Astrocyte (in vitro differentiated cells and primary cell): ENCODE data around the gene SOX13. TPM values are rescaled to one million over a fixed set of nuclear protein-coding genes. Genes with fewer than 3 reads are reported as not detected.

ENCODE experiments used
- DNase-seq: peaks from one replicate; pipeline ENCODE4 v3.0.0-alpha.2; 2010; ENCODE audit warnings: low read depth
- FAIRE-seq: peaks from 2 replicates; lab custom pipeline; 2011; peaks lifted over from hg19 to GRCh38; lab: Jason Lieb, UNC
- H2AFZ ChIP-seq: 2 replicates; pipeline ENCODE4 v1.6.0; 2012; ENCODE audit warnings: low read depth, low read length, inconsistent platforms
- H3K27ac ChIP-seq: 2 replicates; pipeline ENCODE4 v1.5.1; 2011; ENCODE audit warnings: low read depth, low read length, inconsistent platforms
- H3K27me3 ChIP-seq: 2 replicates; pipeline ENCODE4 v1.6.0; 2011; ENCODE audit warnings: low read length, inconsistent platforms; ENCODE audit not compliant: insufficient read depth
- H3K36me3 ChIP-seq: 2 replicates; pipeline ENCODE4 v1.5.1; 2011; ENCODE audit warnings: low read length, inconsistent platforms; ENCODE audit not compliant: insufficient read depth
- H3K4me1 ChIP-seq: 2 replicates; pipeline ENCODE4 v1.5.1; 2011; ENCODE audit warnings: low read length, inconsistent platforms; ENCODE audit not compliant: insufficient read depth
- H3K4me2 ChIP-seq: 2 replicates; pipeline ENCODE4 v1.6.0; 2012; ENCODE audit warnings: low read length, inconsistent platforms
- H3K4me3 ChIP-seq: 2 replicates; pipeline ENCODE4 v1.5.1; 2011; ENCODE audit warnings: low read depth, mild to moderate bottlenecking, low read length, inconsistent platforms; ENCODE audit not compliant: insufficient read depth
- H3K79me2 ChIP-seq: 2 replicates; pipeline ENCODE4 v1.6.0; 2012; ENCODE audit warnings: mild to moderate bottlenecking, low read length, inconsistent platforms; ENCODE audit not compliant: insufficient read depth
- H3K9ac ChIP-seq: 2 replicates; pipeline ENCODE4 v1.6.0; 2012; ENCODE audit warnings: mild to moderate bottlenecking, low read length, inconsistent platforms
- H3K9me3 ChIP-seq: 2 replicates; pipeline ENCODE4 v1.5.1; 2012; ENCODE audit warnings: low read depth, mild to moderate bottlenecking, low read length, inconsistent platforms; ENCODE audit not compliant: insufficient read depth
- H4K20me1 ChIP-seq: 2 replicates; pipeline ENCODE4 v1.6.0; 2012; ENCODE audit warnings: low read length, inconsistent platforms; ENCODE audit not compliant: insufficient read depth
- H3K27ac Mint-ChIP-seq: one replicate; pipeline ENCODE4 v1.8.0; 2021; ENCODE audit warnings: mild to moderate bottlenecking, mixed read lengths; ENCODE audit not compliant: unreplicated experiment
- H3K27me3 Mint-ChIP-seq: one replicate; pipeline ENCODE4 v1.8.0; 2021; ENCODE audit warnings: low read depth, mixed read lengths; ENCODE audit not compliant: unreplicated experiment
- H3K36me3 Mint-ChIP-seq: one replicate; pipeline ENCODE4 v1.8.0; 2021; ENCODE audit warnings: low read depth, mixed read lengths; ENCODE audit not compliant: unreplicated experiment
- H3K4me1 Mint-ChIP-seq: one replicate; pipeline ENCODE4 v1.8.0; 2021; ENCODE audit warnings: low read depth, mixed read lengths; ENCODE audit not compliant: unreplicated experiment
- H3K4me3 Mint-ChIP-seq: one replicate; pipeline ENCODE4 v1.8.0; 2021; ENCODE audit warnings: mild to moderate bottlenecking, moderate library complexity, mixed read lengths; ENCODE audit not compliant: unreplicated experiment
- H3K9me3 Mint-ChIP-seq: one replicate; pipeline ENCODE4 v1.8.0; 2021; ENCODE audit warnings: mild to moderate bottlenecking, mixed read lengths; ENCODE audit not compliant: unreplicated experiment
- EZH2 ChIP-seq: IDR thresholded peaks from 2 replicates; pipeline ENCODE4 v1.6.1; 2012; ENCODE audit warnings: mild to moderate bottlenecking, low read length, inconsistent platforms; ENCODE audit not compliant: insufficient read depth
- total RNA-seq: library from RNA; stranded (reverse); gene quantifications from 2 replicates; pipeline ENCODE4 v1.2.1, GENCODE V29; 2021
- TF ChIP-seq, protein P1 (sequence below): IDR thresholded peaks from 2 replicates; pipeline ENCODE4 v1.5.1; 2011; ENCODE audit warnings: low read depth, mild to moderate bottlenecking, inconsistent platforms, low read length, moderate library complexity; ENCODE audit not compliant: insufficient read depth

SOX13 gene
- total RNA-seq, 1 donor from 2014 or later, result 12.4 TPM

DNA sequence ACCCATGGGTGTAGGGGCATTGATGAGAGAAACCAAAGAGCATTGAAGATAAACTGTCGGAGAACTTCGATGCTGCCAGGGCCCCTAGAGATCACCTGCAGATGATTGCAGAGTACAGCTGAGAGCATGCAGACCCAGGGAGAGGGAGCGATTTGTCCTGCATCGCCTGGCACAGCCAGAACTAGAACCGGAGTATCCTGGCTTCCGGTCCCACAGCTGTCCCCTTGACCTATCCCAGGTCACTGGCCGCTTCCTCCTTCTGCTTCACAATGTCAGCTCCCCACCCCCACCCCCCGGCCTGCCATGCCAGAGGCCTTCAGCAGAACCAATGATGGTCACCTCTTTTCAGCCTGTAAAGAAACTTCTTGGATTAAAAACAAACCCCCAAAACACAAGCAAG is 29.2 kb upstream of the SOX13 start:
- H3K9me3 Mint-ChIP-seq, result no peaks in the 10 kb centered on the region

DNA sequence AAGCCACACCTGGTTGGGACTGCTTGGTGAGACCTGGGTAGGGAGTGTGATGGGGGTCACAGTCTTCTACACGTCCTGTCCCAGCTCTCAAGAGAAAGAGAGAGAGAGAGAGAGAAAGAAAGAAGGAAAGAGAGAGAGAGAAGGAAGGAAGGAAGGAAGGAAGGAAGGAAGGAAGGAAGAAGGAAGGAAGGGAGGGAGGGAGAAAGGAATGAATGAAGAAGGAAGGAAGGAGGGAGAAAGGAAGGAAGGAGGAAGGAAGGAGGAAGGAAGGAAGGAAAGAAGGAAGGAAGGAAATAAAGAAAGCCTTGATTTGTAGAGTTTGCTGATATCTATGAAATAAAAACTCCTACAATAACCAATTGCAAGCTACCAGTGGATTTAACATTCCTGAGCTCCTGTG is 28.5 kb upstream of the SOX13 start:
- Histone ChIP-seq H3K36me3 (no peaks in the 10 kb centered on the region), H3K9me3 (no peaks in the 10 kb centered on the region), H3K9ac (no peak overlapping the region), H4K20me1 (no peaks in the 10 kb centered on the region), H3K79me2 (no peaks in the 10 kb centered on the region), H3K27me3 (no peaks in the 10 kb centered on the region), H3K4me1 (peaks cover 8% of the 10 kb centered on the region), H3K27ac (no peak overlapping the region), H3K4me2 (no peak overlapping the region), H3K4me3 (no peak overlapping the region), H2AFZ (no peak overlapping the region)
- no peak for FAIRE-seq
- H3K36me3 Mint-ChIP-seq, result no peaks in the 10 kb centered on the region
- no peak for DNase-seq
- H3K4me3 Mint-ChIP-seq, result no peak overlapping the region
- peaks cover 30% of the 10 kb centered on the region for H3K27me3 Mint-ChIP-seq
- no peak for TF ChIP-seq EZH2
- TF ChIP-seq, protein P1, sequence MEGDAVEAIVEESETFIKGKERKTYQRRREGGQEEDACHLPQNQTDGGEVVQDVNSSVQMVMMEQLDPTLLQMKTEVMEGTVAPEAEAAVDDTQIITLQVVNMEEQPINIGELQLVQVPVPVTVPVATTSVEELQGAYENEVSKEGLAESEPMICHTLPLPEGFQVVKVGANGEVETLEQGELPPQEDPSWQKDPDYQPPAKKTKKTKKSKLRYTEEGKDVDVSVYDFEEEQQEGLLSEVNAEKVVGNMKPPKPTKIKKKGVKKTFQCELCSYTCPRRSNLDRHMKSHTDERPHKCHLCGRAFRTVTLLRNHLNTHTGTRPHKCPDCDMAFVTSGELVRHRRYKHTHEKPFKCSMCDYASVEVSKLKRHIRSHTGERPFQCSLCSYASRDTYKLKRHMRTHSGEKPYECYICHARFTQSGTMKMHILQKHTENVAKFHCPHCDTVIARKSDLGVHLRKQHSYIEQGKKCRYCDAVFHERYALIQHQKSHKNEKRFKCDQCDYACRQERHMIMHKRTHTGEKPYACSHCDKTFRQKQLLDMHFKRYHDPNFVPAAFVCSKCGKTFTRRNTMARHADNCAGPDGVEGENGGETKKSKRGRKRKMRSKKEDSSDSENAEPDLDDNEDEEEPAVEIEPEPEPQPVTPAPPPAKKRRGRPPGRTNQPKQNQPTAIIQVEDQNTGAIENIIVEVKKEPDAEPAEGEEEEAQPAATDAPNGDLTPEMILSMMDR, result no peak
- no peaks in the 10 kb centered on the region for H3K4me1 Mint-ChIP-seq
- no peaks in the 10 kb centered on the region for H3K9me3 Mint-ChIP-seq
- H3K27ac Mint-ChIP-seq, result no peak overlapping the region

More for the DNA sequence above, 29.2 kb upstream of the SOX13 start:
- no peak overlapping the region for H3K4me3 ChIP-seq
- TF ChIP-seq, protein P1, result no peak
- TF ChIP-seq EZH2, result no peak
- no peaks in the 10 kb centered on the region for H4K20me1 ChIP-seq
- Mint-ChIP-seq H3K36me3 (no peaks in the 10 kb centered on the region), H3K4me1 (no peaks in the 10 kb centered on the region), H3K4me3 (no peak overlapping the region), H3K27me3 (peaks cover 34% of the 10 kb centered on the region), H3K27ac (no peak overlapping the region)
- H3K4me1 ChIP-seq, result peaks cover 8% of the 10 kb centered on the region
- FAIRE-seq (no peak), DNase-seq (no peak)
- H3K4me2 ChIP-seq, result no peak overlapping the region
- no peak overlapping the region for H3K27ac ChIP-seq
- H3K79me2 ChIP-seq, result no peaks in the 10 kb centered on the region
- no peaks in the 10 kb centered on the region for H3K36me3 ChIP-seq
- H2AFZ ChIP-seq, result no peak overlapping the region
- H3K27me3 ChIP-seq, result no peaks in the 10 kb centered on the region
- no peak overlapping the region for H3K9ac ChIP-seq
- H3K9me3 ChIP-seq, result no peaks in the 10 kb centered on the region

DNA sequence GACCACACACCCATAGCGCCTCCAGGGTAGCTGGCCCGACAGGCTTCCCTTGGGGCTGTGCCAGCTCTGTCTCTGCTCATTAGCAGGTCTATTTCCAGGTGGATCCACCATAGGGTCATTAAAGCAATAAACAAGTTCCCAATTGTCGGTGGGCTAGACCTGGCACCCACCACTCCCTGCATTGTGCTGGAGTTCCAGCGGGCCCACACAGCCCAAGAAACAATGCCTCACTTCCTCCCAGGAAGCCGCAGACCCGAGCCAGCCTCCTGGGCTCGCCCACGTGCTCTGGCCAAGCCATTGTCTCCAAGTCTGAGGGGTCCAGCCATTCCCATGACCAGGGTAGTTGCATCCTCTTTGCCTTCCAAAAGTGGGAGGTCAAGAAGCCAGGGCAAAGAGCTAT is 27.5 kb upstream of the SOX13 start:
- H3K36me3 ChIP-seq, result no peaks in the 10 kb centered on the region
- H3K27me3 ChIP-seq, result no peaks in the 10 kb centered on the region
- Mint-ChIP-seq H3K4me3 (no peak overlapping the region), H3K27me3 (peaks cover 29% of the 10 kb centered on the region), H3K27ac (no peak overlapping the region), H3K36me3 (no peaks in the 10 kb centered on the region), H3K4me1 (no peaks in the 10 kb centered on the region), H3K9me3 (no peaks in the 10 kb centered on the region)
- FAIRE-seq (no peak), DNase-seq (no peak)
- H3K27ac ChIP-seq, result no peak overlapping the region
- no peaks in the 10 kb centered on the region for H3K9me3 ChIP-seq
- H3K79me2 ChIP-seq, result no peaks in the 10 kb centered on the region
- peaks cover 8% of the 10 kb centered on the region for H3K4me1 ChIP-seq
- no peaks in the 10 kb centered on the region for H4K20me1 ChIP-seq
- no peak overlapping the region for H3K4me3 ChIP-seq
- TF ChIP-seq, protein P1, result no peak
- TF ChIP-seq EZH2, result no peak
- no peak overlapping the region for H3K9ac ChIP-seq
- no peak overlapping the region for H3K4me2 ChIP-seq
- H2AFZ ChIP-seq, result no peak overlapping the region
